Ovary (tissue), 9 donors: ENCODE measurements around the gene FRYL. TPM values are rescaled to one million over a fixed set of nuclear protein-coding genes. Genes with fewer than 3 reads are reported as not detected.

Experiments used
- DNase-seq, 5 donors: peaks; one replicate each; pipeline ENCODE4 v3.0.0-alpha.2; 2019 to 2020
- H3K27ac ChIP-seq, 2 donors: fragments of 200-600 bp; one replicate each; pipeline versions ENCODE4 v1.5.1 to v1.8.0; 2019 to 2022
- H3K27me3 ChIP-seq: fragments of 200-600 bp; one replicate; pipeline ENCODE4 v1.8.0; 2022
- H3K36me3 ChIP-seq: fragments of 200-600 bp; sonication (generic); one replicate; pipeline ENCODE4 v1.5.1; 2019
- H3K4me1 ChIP-seq: one replicate; pipeline ENCODE4 v1.8.1; 2013; ENCODE audit warnings: mild to moderate bottlenecking, moderate library complexity; ENCODE audit not compliant: insufficient read depth
- H3K4me3 ChIP-seq: fragments of 200-600 bp; sonication (generic); one replicate; pipeline ENCODE4 v1.5.1; 2017
- H3K9me3 ChIP-seq, 2 donors: fragments of 200-600 bp in 1 of 2; sonication (generic) in 1 of 2; one replicate each; pipeline versions ENCODE4 v1.5.1 to v1.8.1; 2013 to 2019; ENCODE audit warnings: mild to moderate bottlenecking in 1 of 2, moderate library complexity in 1 of 2
- CTCF ChIP-seq, 3 donors: fragments of 450-650 bp in 2 of 3; fragments of 200-600 bp in 1 of 3; IDR thresholded peaks; one replicate each; pipeline versions ENCODE4 v1.5.1 to v1.8.0; 2016 to 2022; ENCODE audit warnings: antibody characterized with exemption in 3 of 3, mild to moderate bottlenecking in 1 of 3
- EP300 ChIP-seq: sonication (generic); formaldehyde crosslinking; IDR thresholded peaks from one replicate; pipeline ENCODE4 v1.6.1; 2017; ENCODE audit warnings: antibody characterized with exemption
- POLR2A ChIP-seq: fragments of 450-650 bp; IDR thresholded peaks from one replicate; pipeline ENCODE4 v1.6.1; 2017; ENCODE audit warnings: antibody characterized with exemption, mild to moderate bottlenecking, moderate library complexity
- WGBS, 3 donors: extraction: QIAGEN DNeasy Blood & Tissue Kit in 1 of 3; methylation state at CpG; one replicate each; pipeline versions ENCODE4 v1.1.5 to v1.1.7; 2013 to 2017; 5-methylcytosine and 5-hydroxymethylcytosine counted together
- intact Hi-C, 4 donors: fragments of 100-400 bp; cut with DNase I; formaldehyde crosslinking; loops; one replicate each; pipeline versions ENCODE4 v1.11.0 to v1.15.1; 2022 to 2023
- polyA plus RNA-seq, 2 donors: library from polyadenylated mRNA; stranded (reverse); fragments of 200-250 nt in 1 of 2; fragments of 350-450 nt in 1 of 2; fragmentation: Illumina TruSeq in 1 of 2; extraction: RNeasy Lipid Tissue Mini Kit (QIAGEN cat#74804) in 1 of 2; gene quantifications; one replicate each; pipeline ENCODE4 v1.2.3, GENCODE V29; 2013 to 2014
- total RNA-seq, 7 donors: library from RNA; depleted of rRNA in 2 of 7; stranded (reverse); fragments of >200 nt in 2 of 7; fragmentation: NEBNext Ultra II Directional in 3 of 7; extraction: Animal tissue kit (Norgen Biotek cat#: 25700) in 3 of 7; gene quantifications; one replicate each; pipeline versions ENCODE4 v1.1.0 to v1.2.4, GENCODE V29; 2016 to 2023
- donor health status: DM: no; HTN: no; CAD: no; lungs with moderate emphysema.
- donor health status: DM: no; HTN: no; CAD: no.
- donor health status: Bipolar disorder and iron deficiency.
- donor health status: DM: yes; HTN: yes; CAD: no.
- donor health status: DM: no; HTN: no; CAD: no.
- donor health status: DM: yes; HTN: yes; CAD: no.

FRYL gene
- total and polyA plus RNA-seq, 9 donors, result 10.7 to 46.0 (median 35.2) TPM

- TF ChIP-seq CTCF (IDR thresholded peaks at IDR 0.05) (no peak), EP300 (no peak), POLR2A (no peak)
- WGBS, 3 donors, result 87 to 89% (median 88%) methylated on average over 3 of the region's 3 CpGs
- H3K9me3 ChIP-seq, result no peaks in the 10 kb centered on the region
- intact Hi-C loops, result no loop called here
- peaks cover 3% of the 10 kb centered on the region for H3K4me1 ChIP-seq
- H3K36me3 ChIP-seq, result no peaks in the 10 kb centered on the region
- no peak for DNase-seq
- H3K27me3 ChIP-seq, result no peaks in the 10 kb centered on the region
- no peak overlapping the region for H3K4me3 ChIP-seq
- no peak overlapping the region for H3K27ac ChIP-seq
These were observed 134.8 kb downstream of the FRYL start for GRCh38 chr4:48645225-48645794.

GRCh38 chr4:48642421-48643374, 137.4 kb downstream of the FRYL start:
- no peak overlapping the region for H3K4me3 ChIP-seq
- WGBS, 3 donors, result 3 to 22% (median 5%) methylated on average over 2 of the region's 2 CpGs
- H3K9me3 ChIP-seq, result no peaks in the 10 kb centered on the region
- intact Hi-C loops, result no loop called here
- no peak overlapping the region for H3K27ac ChIP-seq
- TF ChIP-seq CTCF (IDR thresholded peaks at IDR 0.05), result no peak
- TF ChIP-seq POLR2A, result no peak
- TF ChIP-seq EP300, result no peak
- H3K36me3 ChIP-seq, result no peaks in the 10 kb centered on the region
- peaks cover 4% of the 10 kb centered on the region for H3K4me1 ChIP-seq
- no peaks in the 10 kb centered on the region for H3K27me3 ChIP-seq
- DNase-seq, result no peak

GRCh38 chr4:48641401-48641800, 138.7 kb downstream of the FRYL start:
- Histone ChIP-seq H3K36me3 (no peaks in the 10 kb centered on the region), H3K27ac (no peak overlapping the region), H3K9me3 (no peaks in the 10 kb centered on the region), H3K4me1 (peaks cover 4% of the 10 kb centered on the region), H3K4me3 (no peak overlapping the region), H3K27me3 (no peaks in the 10 kb centered on the region)
- TF ChIP-seq CTCF (IDR thresholded peaks at IDR 0.05) (no peak), POLR2A (no peak), EP300 (no peak)
- intact Hi-C loops, result no loop called here
- 70 to 83% (median 80%) methylated on average over 4 of the region's 4 CpGs for WGBS, 3 donors
- no peak for DNase-seq

- Histone ChIP-seq H3K27ac (no peak overlapping the region), H3K36me3 (no peaks in the 10 kb centered on the region), H3K27me3 (no peaks in the 10 kb centered on the region), H3K4me1 (peaks cover 4% of the 10 kb centered on the region), H3K4me3 (no peak overlapping the region), H3K9me3 (no peaks in the 10 kb centered on the region)
- intact Hi-C loops, result no loop called here
- WGBS, 3 donors, result 14 to 29% (median 27%) methylated on average over 2 of the region's 2 CpGs
- TF ChIP-seq POLR2A (no peak), CTCF (IDR thresholded peaks at IDR 0.05) (no peak), EP300 (no peak)
- no peak for DNase-seq
These were observed 139.4 kb downstream of the FRYL start for GRCh38 chr4:48640699-48641098.
